DND-41 (cell line): ENCODE data around the gene MACROD1.

ENCODE experiments used
- ATAC-seq: fragments of 200-7000 bp; cut with Tn5 transposase; 3 replicates; pipeline ENCODE4 v1.9.1; 2021; ENCODE audit warnings: low read depth; ENCODE audit not compliant: insufficient read depth
- DNase-seq: peaks from one replicate; pipeline ENCODE4 v3.0.0-alpha.2; 2020
- H2AFZ ChIP-seq: 2 replicates; pipeline ENCODE4 v1.6.0; 2012; ENCODE audit warnings: low read depth, low read length
- H3K27ac ChIP-seq: 2 replicates; pipeline ENCODE4 v1.5.1; 2012; ENCODE audit warnings: low read length, inconsistent platforms
- H3K27me3 ChIP-seq: fragments of 200-600 bp; sonication (generic); 2 replicates; pipeline ENCODE4 v1.6.0; 2012; ENCODE audit warnings: low read length, mild to moderate bottlenecking, inconsistent platforms; ENCODE audit not compliant: insufficient read depth, poor library complexity
- H3K36me3 ChIP-seq: 2 replicates; pipeline ENCODE4 v1.5.1; 2012; ENCODE audit warnings: low read length, inconsistent platforms; ENCODE audit not compliant: insufficient read depth
- H3K4me1 ChIP-seq: 2 replicates; pipeline ENCODE4 v1.5.1; 2012; ENCODE audit warnings: mild to moderate bottlenecking, low read length; ENCODE audit not compliant: insufficient read depth
- H3K4me2 ChIP-seq: 2 replicates; pipeline ENCODE4 v1.6.0; 2012; ENCODE audit warnings: mild to moderate bottlenecking, moderate library complexity, low read length, inconsistent platforms; ENCODE audit not compliant: insufficient read depth
- H3K4me3 ChIP-seq, 2 experiments: fragments of 200-600 bp in 1 of 2; shearing (Covaris generic) in 1 of 2; 2 replicates each; pipeline ENCODE4 v1.5.1; 2012 to 2016; ENCODE audit warnings: inconsistent platforms in 2 of 2, low read length in 2 of 2, mild to moderate bottlenecking in 2 of 2, low read depth in 1 of 2, moderate library complexity in 1 of 2
- H3K79me2 ChIP-seq: 2 replicates; pipeline ENCODE4 v1.6.0; 2012; ENCODE audit warnings: low read length, inconsistent platforms; ENCODE audit not compliant: insufficient read depth
- H3K9ac ChIP-seq: 2 replicates; pipeline ENCODE4 v1.6.0; 2012; ENCODE audit warnings: low read depth, mild to moderate bottlenecking, inconsistent platforms, low read length, moderate library complexity
- H3K9me3 ChIP-seq: 2 replicates; pipeline ENCODE4 v1.5.1; 2012; ENCODE audit warnings: low read length, moderate library complexity, mild to moderate bottlenecking, inconsistent platforms; ENCODE audit not compliant: insufficient read depth, severe bottlenecking
- H4K20me1 ChIP-seq: 2 replicates; pipeline ENCODE4 v1.6.0; 2012; ENCODE audit warnings: low read length; ENCODE audit not compliant: insufficient read depth
- EZH2 ChIP-seq: IDR thresholded peaks from 3 replicates; pipeline ENCODE4 v1.6.1; 2012; ENCODE audit warnings: borderline replicate concordance, low read depth, mild to moderate bottlenecking, moderate library complexity, low read length, inconsistent platforms; ENCODE audit not compliant: severe bottlenecking
- TF ChIP-seq, protein P1 (sequence below): IDR thresholded peaks from 2 replicates; pipeline ENCODE4 v1.5.1; 2012; ENCODE audit warnings: borderline replicate concordance, low read length, moderate library complexity, mild to moderate bottlenecking; ENCODE audit not compliant: poor library complexity, severe bottlenecking; ENCODE audit errors: extremely low read depth

MACROD1 gene

DNA sequence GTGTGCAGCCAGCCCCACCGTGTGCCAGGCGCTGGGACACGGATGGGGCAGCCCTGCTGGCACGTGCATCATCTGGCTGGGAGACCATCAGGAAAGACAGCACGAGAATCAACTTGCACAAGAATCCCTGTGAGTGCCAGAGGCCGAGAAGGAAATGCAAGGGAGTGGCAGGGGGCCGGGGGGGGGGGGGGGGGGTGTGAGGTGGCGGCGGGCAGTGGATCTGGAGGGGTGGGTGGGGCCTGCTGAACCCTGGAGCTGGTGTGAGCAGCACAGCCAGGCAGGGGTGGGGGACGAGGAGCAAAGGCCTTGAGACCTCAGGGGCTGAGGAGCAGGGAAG lies 144.2 kb downstream of the MACROD1 start:
- Histone ChIP-seq H3K79me2 (no peaks in the 10 kb centered on the region), H2AFZ (no peak overlapping the region), H3K4me1 (no peaks in the 10 kb centered on the region), H3K27me3 (no peaks in the 10 kb centered on the region), H3K9me3 (no peaks in the 10 kb centered on the region), H3K4me2 (no peak overlapping the region), H3K9ac (no peak overlapping the region), H3K27ac (no peak overlapping the region), H3K36me3 (no peaks in the 10 kb centered on the region), H3K4me3 (no peak overlapping the region), H4K20me1 (peaks cover 42% of the 10 kb centered on the region)
- ATAC-seq (no peak), DNase-seq (no peak)
- TF ChIP-seq EZH2, result no peak
- TF ChIP-seq, protein P1, sequence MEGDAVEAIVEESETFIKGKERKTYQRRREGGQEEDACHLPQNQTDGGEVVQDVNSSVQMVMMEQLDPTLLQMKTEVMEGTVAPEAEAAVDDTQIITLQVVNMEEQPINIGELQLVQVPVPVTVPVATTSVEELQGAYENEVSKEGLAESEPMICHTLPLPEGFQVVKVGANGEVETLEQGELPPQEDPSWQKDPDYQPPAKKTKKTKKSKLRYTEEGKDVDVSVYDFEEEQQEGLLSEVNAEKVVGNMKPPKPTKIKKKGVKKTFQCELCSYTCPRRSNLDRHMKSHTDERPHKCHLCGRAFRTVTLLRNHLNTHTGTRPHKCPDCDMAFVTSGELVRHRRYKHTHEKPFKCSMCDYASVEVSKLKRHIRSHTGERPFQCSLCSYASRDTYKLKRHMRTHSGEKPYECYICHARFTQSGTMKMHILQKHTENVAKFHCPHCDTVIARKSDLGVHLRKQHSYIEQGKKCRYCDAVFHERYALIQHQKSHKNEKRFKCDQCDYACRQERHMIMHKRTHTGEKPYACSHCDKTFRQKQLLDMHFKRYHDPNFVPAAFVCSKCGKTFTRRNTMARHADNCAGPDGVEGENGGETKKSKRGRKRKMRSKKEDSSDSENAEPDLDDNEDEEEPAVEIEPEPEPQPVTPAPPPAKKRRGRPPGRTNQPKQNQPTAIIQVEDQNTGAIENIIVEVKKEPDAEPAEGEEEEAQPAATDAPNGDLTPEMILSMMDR, result no peak

DNA sequence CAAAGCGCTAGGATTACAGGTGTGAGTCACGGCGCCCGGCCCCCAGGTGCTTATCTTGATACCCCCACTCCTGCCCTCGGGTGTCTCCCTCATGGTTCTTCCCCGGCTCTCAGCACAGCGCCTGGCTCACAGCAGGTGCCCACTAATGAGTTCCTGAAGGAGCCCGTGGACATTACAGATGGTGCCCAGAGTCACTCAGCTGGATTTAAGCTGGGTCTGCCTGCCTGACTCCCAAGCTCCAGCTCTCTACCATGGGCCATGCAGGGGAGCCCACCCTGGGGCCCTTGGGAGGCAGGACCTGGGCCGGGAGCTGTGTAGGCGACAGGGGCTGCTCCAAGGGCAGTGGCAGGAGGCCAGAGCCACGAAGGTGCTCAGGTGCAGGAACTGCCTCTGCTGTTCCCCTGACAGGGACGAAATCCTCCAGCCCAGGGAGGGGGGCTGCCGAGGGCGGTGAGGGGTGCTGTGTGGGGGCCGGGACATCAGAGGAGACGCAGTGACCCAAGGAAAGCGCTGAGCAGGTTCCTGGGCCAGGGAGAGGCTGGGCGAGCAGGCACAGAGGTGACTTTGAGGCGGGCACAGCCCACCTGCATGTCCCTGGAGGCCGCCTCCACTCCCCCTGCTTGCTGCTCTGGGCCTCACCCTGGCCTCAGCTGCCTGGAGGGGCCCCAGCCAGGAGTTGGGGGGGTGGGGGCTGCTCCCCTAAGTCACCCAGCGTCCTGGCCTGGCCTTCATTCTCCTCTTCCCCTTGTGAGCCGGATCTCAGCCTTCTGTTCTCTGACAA lies 144.7 kb downstream of the MACROD1 start:
- Histone ChIP-seq H3K27me3 (no peaks in the 10 kb centered on the region), H4K20me1 (peaks cover 44% of the 10 kb centered on the region), H3K4me1 (no peaks in the 10 kb centered on the region), H3K36me3 (no peaks in the 10 kb centered on the region), H3K79me2 (no peaks in the 10 kb centered on the region), H3K9me3 (no peaks in the 10 kb centered on the region), H2AFZ (no peak overlapping the region), H3K27ac (no peak overlapping the region), H3K9ac (no peak overlapping the region), H3K4me3 (no peak overlapping the region), H3K4me2 (no peak overlapping the region)
- no peak for ATAC-seq
- no peak for DNase-seq
- no peak for TF ChIP-seq EZH2
- TF ChIP-seq, protein P1, result no peak

DNA sequence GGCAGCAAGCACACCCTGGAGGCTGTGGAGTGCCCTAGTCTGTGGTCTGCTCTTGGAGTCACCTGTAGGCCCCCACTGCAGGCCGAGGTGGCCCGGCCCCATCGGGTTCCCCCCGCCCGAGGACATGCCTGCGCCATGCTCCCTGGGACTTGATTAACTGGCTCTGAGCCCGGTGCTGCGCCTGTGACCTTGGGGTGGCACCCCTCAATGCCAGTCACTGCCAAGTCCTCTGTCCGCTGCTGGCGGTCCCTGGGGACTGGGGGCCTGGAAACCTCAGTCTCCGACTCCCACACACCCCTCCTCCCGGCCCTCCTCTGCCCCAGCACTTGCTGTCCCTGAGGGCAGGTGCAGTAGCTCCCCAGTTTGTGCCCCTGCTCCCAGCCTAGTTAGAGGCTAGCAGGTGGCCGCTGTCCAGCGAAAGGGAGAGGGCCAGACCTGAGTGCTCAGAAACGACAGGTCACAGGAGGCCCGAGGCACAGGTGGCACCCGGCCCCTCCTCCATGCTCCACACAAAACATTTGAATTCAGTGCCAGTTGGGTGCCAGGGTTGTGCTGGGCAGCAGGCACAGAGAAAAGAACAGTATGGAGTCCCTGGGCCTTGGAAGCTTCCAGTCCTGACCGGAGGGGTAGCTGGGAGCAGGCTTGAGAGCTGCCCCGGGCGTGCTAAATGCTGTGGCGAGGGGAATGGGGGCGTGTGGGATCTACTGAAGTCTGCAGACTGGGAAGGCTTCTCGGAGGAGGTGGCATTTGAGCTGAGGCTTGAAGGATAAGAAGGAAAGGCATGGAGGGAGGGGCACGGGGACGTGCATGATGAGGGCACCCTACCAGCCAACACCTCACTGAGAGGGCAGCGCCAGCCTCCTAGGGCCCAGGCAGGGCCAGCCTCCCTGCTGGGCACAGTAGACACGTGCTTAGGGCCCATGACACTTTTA lies 146.5 kb downstream of the MACROD1 start:
- no peaks in the 10 kb centered on the region for H3K9me3 ChIP-seq
- no peak overlapping the region for H3K27ac ChIP-seq
- no peaks in the 10 kb centered on the region for H3K79me2 ChIP-seq
- H3K36me3 ChIP-seq, result no peaks in the 10 kb centered on the region
- H3K9ac ChIP-seq, result no peak overlapping the region
- ATAC-seq, result no peak
- H4K20me1 ChIP-seq, result peaks cover 47% of the 10 kb centered on the region
- no peak overlapping the region for H3K4me2 ChIP-seq
- TF ChIP-seq EZH2, result no peak
- TF ChIP-seq, protein P1, result no peak
- no peak overlapping the region for H3K4me3 ChIP-seq
- no peak overlapping the region for H2AFZ ChIP-seq
- no peaks in the 10 kb centered on the region for H3K27me3 ChIP-seq
- H3K4me1 ChIP-seq, result no peaks in the 10 kb centered on the region
- no peak for DNase-seq
